H1 (cell line): ENCODE measurements around the gene OGFOD3. TPM values are rescaled to one million over a fixed set of nuclear protein-coding genes. Genes with fewer than 3 reads are reported as not detected.

Source experiments
- ATF3 ChIP-seq: IDR thresholded peaks from 2 replicates; pipeline ENCODE4 v1.6.1; 2011; ENCODE audit warnings: low read depth, mild to moderate bottlenecking, low read length; ENCODE audit not compliant: insufficient read depth
- EP300 ChIP-seq, 2 experiments: IDR thresholded peaks; 1 replicate in 1 of 2; 2 replicates in 1 of 2; pipeline ENCODE4 v1.6.1; 2011 to 2012; ENCODE audit warnings: low read depth in 2 of 2, low read length in 2 of 2, mild to moderate bottlenecking in 2 of 2, borderline replicate concordance in 1 of 2, inconsistent platforms in 1 of 2, moderate library complexity in 1 of 2
- HDAC6 ChIP-seq: IDR thresholded peaks from one replicate; pipeline ENCODE4 v1.7.1; 2012; ENCODE audit warnings: low read depth, mild to moderate bottlenecking, inconsistent platforms, low read length, moderate library complexity
- JUN ChIP-seq: IDR thresholded peaks from 2 replicates; pipeline ENCODE4 v1.6.1; 2011; ENCODE audit warnings: low read depth, mild to moderate bottlenecking, improper control_type of control experiment, low read length
- PHF8 ChIP-seq: fragments of 200-600 bp; sonication (generic); conservative IDR thresholded peaks from 2 replicates; pipeline ENCODE4 v1.7.1; 2012; ENCODE audit warnings: low read depth, mild to moderate bottlenecking, inconsistent platforms, low read length, moderate library complexity
- POLR2A ChIP-seq, 2 experiments: IDR thresholded peaks; 1 replicate in 1 of 2; 2 replicates in 1 of 2; pipeline ENCODE4 v1.6.1; 2011; ENCODE audit warnings: low read depth in 2 of 2, low read length in 2 of 2, mild to moderate bottlenecking in 2 of 2; ENCODE audit errors: control extremely low read depth in 1 of 2
- TAF7 ChIP-seq: optimal IDR thresholded peaks from 2 replicates; pipeline ENCODE3; 2011; ENCODE audit warnings: low read depth, mild to moderate bottlenecking, inconsistent platforms, low read length, moderate library complexity, borderline replicate concordance
- polyA plus RNA-seq, 7 experiments: library from polyadenylated mRNA; depleted of rRNA in 3 of 7; stranded (reverse) in 5 of 7; unstranded in 2 of 7; fragments of >200 nt in 5 of 7; fragments of 200-250 nt in 2 of 7; gene quantifications; 1 replicate in 5 of 7; 2 replicates in 1 of 7; 4 replicates in 1 of 7; pipeline versions ENCODE4 v1.2.1 to v1.2.3, GENCODE V29; 2011 to 2013; ENCODE audit warnings: missing spikeins in 2 of 7, mixed read lengths in 2 of 7
- total RNA-seq: library from RNA; stranded (reverse); fragmentation: NEBNext Ultra II Directional; extraction: Animal tissue kit (Norgen Biotek cat#: 25700); gene quantifications from 2 replicates; pipeline ENCODE4 v1.2.1, GENCODE V29; 2021
- TF ChIP-seq, protein P1 (sequence below), 3 experiments: IDR thresholded peaks; 1 replicate in 2 of 3; 2 replicates in 1 of 3; pipeline versions ENCODE4 v1.5.1 to v1.6.1; 2011; ENCODE audit warnings: low read length in 3 of 3, mild to moderate bottlenecking in 3 of 3, inconsistent platforms in 2 of 3, low read depth in 1 of 3, moderate library complexity in 1 of 3; ENCODE audit not compliant: insufficient read depth in 1 of 3; ENCODE audit errors: control extremely low read depth in 1 of 3

OGFOD3 gene
- total and polyA plus RNA-seq, 2 of the 8 experiments (the other 6 are each of a cell fraction or from before 2014, with no cell fraction given), result 21.1 to 21.8 TPM

GRCh38 chr17:82419540-82419939, 1.2 kb upstream of the OGFOD3 start (continued):
- TF ChIP-seq PHF8 (no peak), JUN (no peak), POLR2A (IDR thresholded peaks at IDR 0.05; ENCODE audit: control extremely low read depth in 1 of 2, low read depth in 2 of 2, low read length in 2 of 2) (no peak), TAF7 (no peak), ATF3 (no peak), EP300 (IDR thresholded peaks at IDR 0.05; ENCODE audit: borderline replicate concordance in 1 of 2, low read depth in 2 of 2, low read length in 2 of 2) (no peak), HDAC6 (no peak)
- TF ChIP-seq, protein P1, sequence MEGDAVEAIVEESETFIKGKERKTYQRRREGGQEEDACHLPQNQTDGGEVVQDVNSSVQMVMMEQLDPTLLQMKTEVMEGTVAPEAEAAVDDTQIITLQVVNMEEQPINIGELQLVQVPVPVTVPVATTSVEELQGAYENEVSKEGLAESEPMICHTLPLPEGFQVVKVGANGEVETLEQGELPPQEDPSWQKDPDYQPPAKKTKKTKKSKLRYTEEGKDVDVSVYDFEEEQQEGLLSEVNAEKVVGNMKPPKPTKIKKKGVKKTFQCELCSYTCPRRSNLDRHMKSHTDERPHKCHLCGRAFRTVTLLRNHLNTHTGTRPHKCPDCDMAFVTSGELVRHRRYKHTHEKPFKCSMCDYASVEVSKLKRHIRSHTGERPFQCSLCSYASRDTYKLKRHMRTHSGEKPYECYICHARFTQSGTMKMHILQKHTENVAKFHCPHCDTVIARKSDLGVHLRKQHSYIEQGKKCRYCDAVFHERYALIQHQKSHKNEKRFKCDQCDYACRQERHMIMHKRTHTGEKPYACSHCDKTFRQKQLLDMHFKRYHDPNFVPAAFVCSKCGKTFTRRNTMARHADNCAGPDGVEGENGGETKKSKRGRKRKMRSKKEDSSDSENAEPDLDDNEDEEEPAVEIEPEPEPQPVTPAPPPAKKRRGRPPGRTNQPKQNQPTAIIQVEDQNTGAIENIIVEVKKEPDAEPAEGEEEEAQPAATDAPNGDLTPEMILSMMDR (IDR thresholded peaks at IDR 0.05; ENCODE audit: control extremely low read depth in 1 of 3, insufficient read depth in 1 of 3, low read depth in 1 of 3, low read length in 3 of 3), result no peak
